CD14-positive monocyte (primary cell): Measurements from ENCODE around the gene MPV17. TPM values are rescaled to one million over a fixed set of nuclear protein-coding genes. Genes with fewer than 3 reads are reported as not detected.

ENCODE experiments used
- DNase-seq, 3 donors: peaks; one replicate each; pipeline ENCODE4 v3.0.0-alpha.2; 2011 to 2022
- H2AFZ ChIP-seq: 2 replicates; pipeline ENCODE4 v1.6.0; 2012; ENCODE audit warnings: mild to moderate bottlenecking, low read depth, low read length, inconsistent platforms; ENCODE audit not compliant: insufficient read depth, poor library complexity, severe bottlenecking
- H3K27ac ChIP-seq, 2 donors: 1 replicate in 1 of 2; 2 replicates in 1 of 2; pipeline ENCODE4 v1.5.1; 2012 to 2013; ENCODE audit warnings: low read length in 2 of 2, control low read depth in 1 of 2, inconsistent platforms in 1 of 2, low read depth in 1 of 2, mild to moderate bottlenecking in 1 of 2
- H3K27me3 ChIP-seq, 2 donors: one replicate each; pipeline versions ENCODE4 v1.6.0 to v1.6.1; 2011 to 2013; ENCODE audit warnings: low read length in 2 of 2; ENCODE audit not compliant: control insufficient read depth in 2 of 2, insufficient read depth in 2 of 2
- H3K36me3 ChIP-seq, 2 donors: replicated peaks in 1 of 2; 1 replicate in 1 of 2; 2 replicates in 1 of 2; pipeline versions ENCODE4 v1.5.1 to v1.6.1; 2012 to 2013; ENCODE audit warnings: low read length in 2 of 2, control low read depth in 1 of 2, inconsistent platforms in 1 of 2, mild to moderate bottlenecking in 1 of 2; ENCODE audit not compliant: insufficient read depth in 2 of 2, control insufficient read depth in 1 of 2
- H3K4me1 ChIP-seq, 2 donors: 1 replicate in 1 of 2; 2 replicates in 1 of 2; pipeline versions ENCODE4 v1.5.1 to v1.6.1; 2012 to 2013; ENCODE audit warnings: low read length in 2 of 2, control low read depth in 1 of 2, inconsistent platforms in 1 of 2, mild to moderate bottlenecking in 1 of 2, moderate library complexity in 1 of 2; ENCODE audit not compliant: insufficient read depth in 2 of 2, control insufficient read depth in 1 of 2
- H3K4me2 ChIP-seq: replicated peaks from 2 replicates; pipeline ENCODE3; 2012; ENCODE audit warnings: low read length, moderate library complexity, mild to moderate bottlenecking; ENCODE audit not compliant: poor library complexity, severe bottlenecking; ENCODE audit errors: extremely low read depth
- H3K4me3 ChIP-seq, 3 experiments: fragments of 200-600 bp in 1 of 3; sonication (generic) in 1 of 3; replicated peaks in 1 of 3; 1 replicate in 2 of 3; 2 replicates in 1 of 3; pipeline ENCODE4 v1.5.1; 2011 to 2013; ENCODE audit warnings: low read length in 3 of 3, mild to moderate bottlenecking in 3 of 3, control low read depth in 2 of 3, low read depth in 2 of 3, inconsistent platforms in 1 of 3, moderate library complexity in 1 of 3
- H3K79me2 ChIP-seq: 2 replicates; pipeline ENCODE4 v1.6.0; 2012; ENCODE audit warnings: mild to moderate bottlenecking, control low read depth, inconsistent platforms, low read length, moderate library complexity; ENCODE audit not compliant: insufficient read depth
- H3K9ac ChIP-seq: 2 replicates; pipeline ENCODE4 v1.6.0; 2017; ENCODE audit warnings: low read length, mild to moderate bottlenecking; ENCODE audit not compliant: insufficient read depth, poor library complexity, severe bottlenecking
- H3K9me3 ChIP-seq, 2 donors: replicated peaks in 1 of 2; 1 replicate in 1 of 2; 2 replicates in 1 of 2; pipeline versions ENCODE4 v1.5.1 to v1.6.1; 2012 to 2013; ENCODE audit warnings: low read length in 2 of 2, control low read depth in 1 of 2; ENCODE audit not compliant: control insufficient read depth in 1 of 2, insufficient read depth in 1 of 2
- H4K20me1 ChIP-seq: 2 replicates; pipeline ENCODE4 v1.6.0; 2012; ENCODE audit warnings: mild to moderate bottlenecking, low read length, control low read depth, moderate library complexity; ENCODE audit not compliant: insufficient read depth
- H3K27ac Mint-ChIP-seq, 7 donors: one replicate each; pipeline ENCODE4 v1.8.0; 2020; ENCODE audit warnings: mild to moderate bottlenecking in 7 of 7, mixed read lengths in 7 of 7, moderate library complexity in 6 of 7, inconsistent platforms in 2 of 7
- H3K27me3 Mint-ChIP-seq, 3 donors: one replicate each; pipeline ENCODE4 v1.8.0; 2021 to 2022; ENCODE audit warnings: low read depth in 3 of 3, mild to moderate bottlenecking in 3 of 3, mixed read lengths in 3 of 3, moderate library complexity in 3 of 3, inconsistent platforms in 1 of 3
- H3K36me3 Mint-ChIP-seq, 2 donors: one replicate each; pipeline ENCODE4 v1.8.0; 2020; ENCODE audit warnings: mixed read lengths in 2 of 2, inconsistent platforms in 1 of 2, mild to moderate bottlenecking in 1 of 2
- H3K4me1 Mint-ChIP-seq: one replicate; pipeline ENCODE4 v1.8.0; 2020; ENCODE audit warnings: mild to moderate bottlenecking, mixed read lengths
- H3K4me3 Mint-ChIP-seq, 2 donors: one replicate each; pipeline ENCODE4 v1.8.0; 2020; ENCODE audit warnings: mild to moderate bottlenecking in 2 of 2, mixed read lengths in 2 of 2, moderate library complexity in 1 of 2
- H3K9me3 Mint-ChIP-seq, 7 donors: one replicate each; pipeline ENCODE4 v1.8.0; 2020 to 2022; ENCODE audit warnings: mixed read lengths in 7 of 7, mild to moderate bottlenecking in 6 of 7, moderate library complexity in 6 of 7, inconsistent platforms in 2 of 7
- CTCF ChIP-seq: fragments of 200-600 bp; IDR thresholded peaks from one replicate; pipeline ENCODE4 v1.8.0; 2022; ENCODE audit warnings: antibody characterized with exemption, mild to moderate bottlenecking
- WGBS: methylation state at CpG from one replicate; pipeline ENCODE4 v1.1.5; 2013; ENCODE audit warnings: missing lambda C conversion rate; ENCODE audit not compliant: insufficient coverage; 5-methylcytosine and 5-hydroxymethylcytosine counted together
- intact Hi-C, 2 donors: fragments of 100-400 bp; cut with micrococcal nuclease; formaldehyde crosslinking; loops; one replicate each; pipeline versions ENCODE4 v1.15.0 to v1.15.1; 2023
- polyA plus RNA-seq, 3 donors: library from polyadenylated mRNA; depleted of rRNA in 1 of 3; unstranded in 2 of 3; stranded (reverse) in 1 of 3; fragments of 300-500 nt in 2 of 3; fragments of >200 nt in 1 of 3; fragmentation: Illumina TruSeq in 2 of 3; gene quantifications; 1 replicate in 2 of 3; 2 replicates in 1 of 3; pipeline ENCODE4 v1.2.3, GENCODE V29; 2012 to 2021

Gene MPV17
- polyA plus RNA-seq, 3 donors, result 136 to 160 (median 160) TPM

- Histone ChIP-seq H3K27me3 (no peaks in the 10 kb centered on the region), H3K4me3 (no peak overlapping the region), H4K20me1 (no peaks in the 10 kb centered on the region), H2AFZ (no peak overlapping the region), H3K4me1 (no peaks in the 10 kb centered on the region), H3K36me3 (peaks cover 86 to 92% of the 10 kb centered on the region in 2 donors), H3K9me3 (no peaks in the 10 kb centered on the region), H3K27ac (no peak overlapping the region), H3K79me2 (no peaks in the 10 kb centered on the region), H3K4me2 (no peak overlapping the region), H3K9ac (no peak overlapping the region)
- Mint-ChIP-seq H3K4me1 (no peaks in the 10 kb centered on the region), H3K4me3 (no peak overlapping the region), H3K9me3 (no peaks in the 10 kb centered on the region), H3K27me3 (no peaks in the 10 kb centered on the region), H3K27ac (peak overlapping the region in 2 of 7 donors; percentile 2 to 22), H3K36me3 (peaks cover 65 to 88% of the 10 kb centered on the region in 2 donors)
- no peak for DNase-seq
- intact Hi-C loops, result no loop called here
- WGBS, result 93% methylated on average over 3 of the region's 3 CpGs
- TF ChIP-seq CTCF, result no peak
These were observed 12.4 kb upstream of the MPV17 start for GRCh38 chr2:27335311-27335710.

- TF ChIP-seq CTCF, result no peak
- Mint-ChIP-seq H3K4me1 (peaks cover 32% of the 10 kb centered on the region), H3K9me3 (no peaks in the 10 kb centered on the region), H3K27me3 (no peaks in the 10 kb centered on the region), H3K4me3 (no peak overlapping the region), H3K27ac (peak overlapping the region in 1 of 7 donors; percentile 48), H3K36me3 (peaks cover 33 to 38% of the 10 kb centered on the region in 2 donors)
- H3K27me3 ChIP-seq, result no peaks in the 10 kb centered on the region
- no peak overlapping the region for H2AFZ ChIP-seq
- H3K4me2 ChIP-seq, result no peak overlapping the region
- H3K4me3 ChIP-seq, result no peak overlapping the region
- H3K79me2 ChIP-seq, result peaks cover 28% of the 10 kb centered on the region
- peaks cover 17 to 20% of the 10 kb centered on the region in 2 donors for H3K4me1 ChIP-seq
- H3K9ac ChIP-seq, result no peak overlapping the region
- no peak overlapping the region for H3K27ac ChIP-seq
- intact Hi-C loops, result no loop called here
- peaks cover 34 to 44% of the 10 kb centered on the region in 2 donors for H3K36me3 ChIP-seq
- H4K20me1 ChIP-seq, result no peaks in the 10 kb centered on the region
- no peak for DNase-seq
- no peaks in the 10 kb centered on the region for H3K9me3 ChIP-seq
- 11% methylated on average over 5 of the region's 5 CpGs for WGBS
These were observed 1.8 kb upstream of the MPV17 start for GRCh38 chr2:27324720-27325119.
